HEK293 (cell line): ENCODE results near the gene SLC25A38.

Experiments
- CTCF ChIA-PET: fragments of 350-600 bp; formaldehyde crosslinking; extraction: SDS; loops from one replicate; lab custom pipeline; 2021; ENCODE audit warnings: antibody characterized with exemption; lab: Yijun Ruan, JAX
- POLR2A ChIA-PET: fragments of 300-600 bp; formaldehyde crosslinking; extraction: SDS; loops from one replicate; lab custom pipeline; 2020; ENCODE audit warnings: antibody characterized with exemption, inconsistent platforms; lab: Yijun Ruan, JAX
- H3K27ac ChIP-seq: fragments of 200-500 bp; sonication (Bioruptor generic); 2 replicates; pipeline ENCODE4 v1.5.1; 2014; ENCODE audit warnings: low read depth, low read length, control low read depth, inconsistent platforms; ENCODE audit errors: extremely low read depth
- H3K36me3 ChIP-seq, 2 experiments: fragments of 200-500 bp in 1 of 2; sonication (Bioruptor generic) in 1 of 2; 1 replicate in 1 of 2; 2 replicates in 1 of 2; pipeline ENCODE4 v1.5.1; 2014 to 2017; ENCODE audit warnings: inconsistent platforms in 2 of 2, low read length in 2 of 2; ENCODE audit not compliant: control insufficient read depth in 2 of 2, insufficient read depth in 1 of 2
- H3K4me1 ChIP-seq: fragments of 200-500 bp; sonication (Bioruptor generic); 2 replicates; pipeline ENCODE4 v1.5.1; 2014; ENCODE audit warnings: mild to moderate bottlenecking, low read length, inconsistent platforms; ENCODE audit not compliant: control insufficient read depth, insufficient read depth
- H3K4me3 ChIP-seq: 2 replicates; pipeline ENCODE4 v1.5.1; 2011; ENCODE audit warnings: low read depth, mild to moderate bottlenecking, control low read depth, low read length, moderate library complexity
- H3K9me3 ChIP-seq: fragments of 200-500 bp; sonication (Bioruptor generic); 2 replicates; pipeline ENCODE4 v1.5.1; 2014; ENCODE audit warnings: low read depth, low read length, inconsistent platforms; ENCODE audit not compliant: control insufficient read depth, insufficient read depth
- GFI1B ChIP-seq: fragments of 450-650 bp; formaldehyde crosslinking; IDR thresholded peaks from 2 replicates; pipeline ENCODE4 v1.5.1; 2016; ENCODE audit warnings: missing biosample characterization, missing genetic modification characterization
- OSR2 ChIP-seq: fragments of 450-650 bp; formaldehyde crosslinking; IDR thresholded peaks from 2 replicates; pipeline ENCODE4 v1.5.1; 2016; ENCODE audit warnings: missing biosample characterization, missing genetic modification characterization
- SP2 ChIP-seq: fragments of 450-650 bp; formaldehyde crosslinking; IDR thresholded peaks from 2 replicates; pipeline ENCODE4 v1.5.1; 2016; ENCODE audit warnings: missing biosample characterization, missing genetic modification characterization
- ZBTB48 ChIP-seq: fragments of 450-650 bp; formaldehyde crosslinking; IDR thresholded peaks from 2 replicates; pipeline ENCODE4 v1.5.1; 2016; ENCODE audit warnings: missing biosample characterization, missing genetic modification characterization
- ZFHX2 ChIP-seq: fragments of 450-650 bp; formaldehyde crosslinking; conservative IDR thresholded peaks from 2 replicates; pipeline ENCODE4 v1.5.1; 2016; ENCODE audit warnings: missing biosample characterization, missing genetic modification characterization
- ZNF114 ChIP-seq: fragments of 450-650 bp; formaldehyde crosslinking; IDR thresholded peaks from 2 replicates; pipeline ENCODE4 v1.5.0; 2017; ENCODE audit warnings: missing biosample characterization, missing genetic modification characterization
- ZNF426 ChIP-seq: fragments of 450-650 bp; formaldehyde crosslinking; IDR thresholded peaks from 2 replicates; pipeline ENCODE4 v1.5.1; 2017; ENCODE audit warnings: missing biosample characterization, missing genetic modification characterization, mild to moderate bottlenecking, inconsistent platforms, moderate library complexity
- ZNF48 ChIP-seq: fragments of 450-650 bp; formaldehyde crosslinking; IDR thresholded peaks from 2 replicates; pipeline ENCODE4 v1.5.1; 2016; ENCODE audit warnings: missing biosample characterization, missing genetic modification characterization
- ZNF510 ChIP-seq: fragments of 450-650 bp; formaldehyde crosslinking; IDR thresholded peaks from 2 replicates; pipeline ENCODE4 v1.5.1; 2018; ENCODE audit warnings: mild to moderate bottlenecking, missing genetic modification characterization, missing biosample characterization; ENCODE audit not compliant: insufficient replicate concordance
- ZNF600 ChIP-seq: fragments of 450-650 bp; formaldehyde crosslinking; IDR thresholded peaks from 2 replicates; pipeline ENCODE4 v1.5.1; 2016; ENCODE audit warnings: missing biosample characterization, missing genetic modification characterization
- ZNF624 ChIP-seq: fragments of 450-650 bp; formaldehyde crosslinking; IDR thresholded peaks from 2 replicates; pipeline ENCODE4 v1.5.1; 2017; ENCODE audit warnings: missing biosample characterization, missing genetic modification characterization
- ZNF837 ChIP-seq: fragments of 450-650 bp; formaldehyde crosslinking; IDR thresholded peaks from 2 replicates; pipeline ENCODE4 v1.5.1; 2016; ENCODE audit warnings: missing biosample characterization, missing genetic modification characterization
- TF ChIP-seq, protein P1 (sequence below): fragments of 450-650 bp; formaldehyde crosslinking; IDR thresholded peaks from 2 replicates; pipeline ENCODE4 v1.5.1; 2016; ENCODE audit warnings: missing biosample characterization, missing genetic modification characterization
- TF ChIP-seq, protein P2 (sequence below): fragments of 450-650 bp; formaldehyde crosslinking; IDR thresholded peaks from 2 replicates; pipeline ENCODE4 v1.5.1; 2017; ENCODE audit warnings: missing biosample characterization, missing genetic modification characterization
- TF ChIP-seq, protein P3 (sequence below): fragments of 450-650 bp; formaldehyde crosslinking; conservative IDR thresholded peaks from 2 replicates; pipeline ENCODE4 v1.5.1; 2016; ENCODE audit warnings: low read depth, missing biosample characterization, missing genetic modification characterization
- TF ChIP-seq, protein P4 (sequence below): fragments of 450-650 bp; formaldehyde crosslinking; IDR thresholded peaks from 2 replicates; pipeline ENCODE4 v1.5.1; 2016; ENCODE audit warnings: missing biosample characterization, missing genetic modification characterization

The SLC25A38 gene

DNA sequence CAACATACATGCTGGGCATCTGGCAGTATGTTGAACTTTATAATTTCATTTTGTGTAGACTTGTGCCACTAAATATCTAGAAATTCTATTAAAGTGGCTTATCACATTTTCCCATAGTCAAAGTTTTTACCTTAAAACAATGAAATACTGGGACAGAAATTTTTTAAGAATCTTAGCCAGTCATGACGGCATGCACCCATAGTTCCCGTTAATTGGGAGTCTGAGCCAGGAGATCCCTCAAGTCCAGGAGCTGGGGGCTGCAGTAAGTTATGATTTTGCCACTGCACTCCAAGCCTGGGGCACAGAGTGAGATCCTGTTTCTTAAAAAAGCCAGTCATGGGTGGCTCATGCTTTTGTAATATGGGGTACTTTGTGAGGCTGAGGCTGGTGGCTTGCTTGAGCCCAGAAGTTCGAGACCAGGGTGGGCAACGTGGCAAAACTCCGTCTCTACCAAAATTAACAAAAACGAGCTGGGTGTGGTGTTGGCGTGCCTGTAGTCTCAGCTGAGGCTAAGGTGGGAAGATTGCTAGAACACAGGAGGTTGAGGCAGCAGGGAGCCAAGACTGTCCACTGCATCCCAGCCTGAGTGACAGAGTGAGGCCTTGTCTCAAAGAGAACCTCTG lies 26.5 kb downstream of the SLC25A38 start (continued):
- TF ChIP-seq, protein P1, sequence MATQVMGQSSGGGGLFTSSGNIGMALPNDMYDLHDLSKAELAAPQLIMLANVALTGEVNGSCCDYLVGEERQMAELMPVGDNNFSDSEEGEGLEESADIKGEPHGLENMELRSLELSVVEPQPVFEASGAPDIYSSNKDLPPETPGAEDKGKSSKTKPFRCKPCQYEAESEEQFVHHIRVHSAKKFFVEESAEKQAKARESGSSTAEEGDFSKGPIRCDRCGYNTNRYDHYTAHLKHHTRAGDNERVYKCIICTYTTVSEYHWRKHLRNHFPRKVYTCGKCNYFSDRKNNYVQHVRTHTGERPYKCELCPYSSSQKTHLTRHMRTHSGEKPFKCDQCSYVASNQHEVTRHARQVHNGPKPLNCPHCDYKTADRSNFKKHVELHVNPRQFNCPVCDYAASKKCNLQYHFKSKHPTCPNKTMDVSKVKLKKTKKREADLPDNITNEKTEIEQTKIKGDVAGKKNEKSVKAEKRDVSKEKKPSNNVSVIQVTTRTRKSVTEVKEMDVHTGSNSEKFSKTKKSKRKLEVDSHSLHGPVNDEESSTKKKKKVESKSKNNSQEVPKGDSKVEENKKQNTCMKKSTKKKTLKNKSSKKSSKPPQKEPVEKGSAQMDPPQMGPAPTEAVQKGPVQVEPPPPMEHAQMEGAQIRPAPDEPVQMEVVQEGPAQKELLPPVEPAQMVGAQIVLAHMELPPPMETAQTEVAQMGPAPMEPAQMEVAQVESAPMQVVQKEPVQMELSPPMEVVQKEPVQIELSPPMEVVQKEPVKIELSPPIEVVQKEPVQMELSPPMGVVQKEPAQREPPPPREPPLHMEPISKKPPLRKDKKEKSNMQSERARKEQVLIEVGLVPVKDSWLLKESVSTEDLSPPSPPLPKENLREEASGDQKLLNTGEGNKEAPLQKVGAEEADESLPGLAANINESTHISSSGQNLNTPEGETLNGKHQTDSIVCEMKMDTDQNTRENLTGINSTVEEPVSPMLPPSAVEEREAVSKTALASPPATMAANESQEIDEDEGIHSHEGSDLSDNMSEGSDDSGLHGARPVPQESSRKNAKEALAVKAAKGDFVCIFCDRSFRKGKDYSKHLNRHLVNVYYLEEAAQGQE: no peak
- TF ChIP-seq ZNF48 (tag by site-specific recombination) (no peak), ZBTB48 (no peak), ZFHX2 (tag by site-specific recombination) (no peak), ZNF426 (no peak), ZNF624 (tag by site-specific recombination) (no peak), SP2 (tag by site-specific recombination) (no peak), GFI1B (tag by site-specific recombination) (no peak), OSR2 (tag by site-specific recombination) (no peak)
- TF ChIP-seq, protein P2, sequence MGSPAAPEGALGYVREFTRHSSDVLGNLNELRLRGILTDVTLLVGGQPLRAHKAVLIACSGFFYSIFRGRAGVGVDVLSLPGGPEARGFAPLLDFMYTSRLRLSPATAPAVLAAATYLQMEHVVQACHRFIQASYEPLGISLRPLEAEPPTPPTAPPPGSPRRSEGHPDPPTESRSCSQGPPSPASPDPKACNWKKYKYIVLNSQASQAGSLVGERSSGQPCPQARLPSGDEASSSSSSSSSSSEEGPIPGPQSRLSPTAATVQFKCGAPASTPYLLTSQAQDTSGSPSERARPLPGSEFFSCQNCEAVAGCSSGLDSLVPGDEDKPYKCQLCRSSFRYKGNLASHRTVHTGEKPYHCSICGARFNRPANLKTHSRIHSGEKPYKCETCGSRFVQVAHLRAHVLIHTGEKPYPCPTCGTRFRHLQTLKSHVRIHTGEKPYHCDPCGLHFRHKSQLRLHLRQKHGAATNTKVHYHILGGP (tag by site-specific recombination): no peak

DNA sequence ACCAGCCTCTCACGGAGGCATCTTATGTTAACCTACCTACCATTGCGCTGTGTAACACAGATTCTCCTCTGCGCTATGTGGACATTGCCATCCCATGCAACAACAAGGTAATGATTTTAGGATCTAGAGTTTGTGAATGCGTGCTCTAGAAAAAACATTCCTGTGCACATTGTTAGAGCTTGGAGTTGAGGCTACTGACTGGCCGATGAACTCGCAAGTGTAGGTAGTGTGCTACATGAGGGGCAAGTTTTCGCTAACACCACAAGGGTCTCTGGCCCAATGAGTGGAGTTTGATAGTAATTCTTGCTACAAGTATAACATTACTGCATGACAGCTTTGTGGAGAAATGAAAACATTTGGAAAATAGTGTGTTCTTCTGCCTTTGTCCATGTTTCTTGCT lies 27.7 kb downstream of the SLC25A38 start:
- no peaks in the 10 kb centered on the region for H3K4me1 ChIP-seq
- peaks cover 17 to 78% of the 10 kb centered on the region in 2 experiments for H3K36me3 ChIP-seq
- TF ChIP-seq ZNF837: no peak
- TF ChIP-seq ZNF600 (tag by site-specific recombination): no peak
- TF ChIP-seq, protein P3, sequence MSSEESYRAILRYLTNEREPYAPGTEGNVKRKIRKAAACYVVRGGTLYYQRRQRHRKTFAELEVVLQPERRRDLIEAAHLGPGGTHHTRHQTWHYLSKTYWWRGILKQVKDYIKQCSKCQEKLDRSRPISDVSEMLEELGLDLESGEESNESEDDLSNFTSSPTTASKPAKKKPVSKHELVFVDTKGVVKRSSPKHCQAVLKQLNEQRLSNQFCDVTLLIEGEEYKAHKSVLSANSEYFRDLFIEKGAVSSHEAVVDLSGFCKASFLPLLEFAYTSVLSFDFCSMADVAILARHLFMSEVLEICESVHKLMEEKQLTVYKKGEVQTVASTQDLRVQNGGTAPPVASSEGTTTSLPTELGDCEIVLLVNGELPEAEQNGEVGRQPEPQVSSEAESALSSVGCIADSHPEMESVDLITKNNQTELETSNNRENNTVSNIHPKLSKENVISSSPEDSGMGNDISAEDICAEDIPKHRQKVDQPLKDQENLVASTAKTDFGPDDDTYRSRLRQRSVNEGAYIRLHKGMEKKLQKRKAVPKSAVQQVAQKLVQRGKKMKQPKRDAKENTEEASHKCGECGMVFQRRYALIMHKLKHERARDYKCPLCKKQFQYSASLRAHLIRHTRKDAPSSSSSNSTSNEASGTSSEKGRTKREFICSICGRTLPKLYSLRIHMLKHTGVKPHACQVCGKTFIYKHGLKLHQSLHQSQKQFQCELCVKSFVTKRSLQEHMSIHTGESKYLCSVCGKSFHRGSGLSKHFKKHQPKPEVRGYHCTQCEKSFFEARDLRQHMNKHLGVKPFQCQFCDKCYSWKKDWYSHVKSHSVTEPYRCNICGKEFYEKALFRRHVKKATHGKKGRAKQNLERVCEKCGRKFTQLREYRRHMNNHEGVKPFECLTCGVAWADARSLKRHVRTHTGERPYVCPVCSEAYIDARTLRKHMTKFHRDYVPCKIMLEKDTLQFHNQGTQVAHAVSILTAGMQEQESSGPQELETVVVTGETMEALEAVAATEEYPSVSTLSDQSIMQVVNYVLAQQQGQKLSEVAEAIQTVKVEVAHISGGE (tag by site-specific recombination): no peak
- no peak for TF ChIP-seq ZNF510
- no peak for TF ChIP-seq ZNF114 (tag by site-specific recombination)
- TF ChIP-seq ZNF48 (tag by site-specific recombination): no peak
- TF ChIP-seq ZFHX2 (tag by site-specific recombination): no peak
- TF ChIP-seq, protein P4, sequence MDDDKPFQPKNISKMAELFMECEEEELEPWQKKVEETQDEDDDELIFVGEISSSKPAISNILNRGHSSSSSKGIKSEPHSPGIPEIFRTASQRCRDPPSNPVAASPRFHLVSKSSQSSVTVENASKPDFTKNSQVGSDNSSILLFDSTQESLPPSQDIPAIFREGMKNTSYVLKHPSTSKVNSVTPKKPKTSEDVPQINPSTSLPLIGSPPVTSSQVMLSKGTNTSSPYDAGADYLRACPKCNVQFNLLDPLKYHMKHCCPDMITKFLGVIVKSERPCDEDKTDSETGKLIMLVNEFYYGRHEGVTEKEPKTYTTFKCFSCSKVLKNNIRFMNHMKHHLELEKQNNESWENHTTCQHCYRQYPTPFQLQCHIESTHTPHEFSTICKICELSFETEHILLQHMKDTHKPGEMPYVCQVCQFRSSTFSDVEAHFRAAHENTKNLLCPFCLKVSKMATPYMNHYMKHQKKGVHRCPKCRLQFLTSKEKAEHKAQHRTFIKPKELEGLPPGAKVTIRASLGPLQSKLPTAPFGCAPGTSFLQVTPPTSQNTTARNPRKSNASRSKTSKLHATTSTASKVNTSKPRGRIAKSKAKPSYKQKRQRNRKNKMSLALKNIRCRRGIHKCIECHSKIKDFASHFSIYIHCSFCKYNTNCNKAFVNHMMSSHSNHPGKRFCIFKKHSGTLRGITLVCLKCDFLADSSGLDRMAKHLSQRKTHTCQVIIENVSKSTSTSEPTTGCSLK: no peak
- TF ChIP-seq, all 188 proteins: peak for 0
- POLR2A ChIA-PET: no interaction called here
- H3K4me3 ChIP-seq: no peak overlapping the region
- H3K27ac ChIP-seq: no peak overlapping the region
- CTCF ChIA-PET: no interaction called here
- H3K9me3 ChIP-seq: no peaks in the 10 kb centered on the region
